Measurements from ENCODE around the gene MFSD11. TPM values are rescaled to one million over a fixed set of nuclear protein-coding genes. Genes with fewer than 3 reads are reported as not detected.
"Not testable (repeated sequence)": the region's sequence is repeated elsewhere in the genome, so short reads cannot be mapped to it uniquely, and the experiment has no call there.

The MFSD11 gene
- total and polyA plus RNA-seq, 2 donors (not counting 3 experiments of a cell fraction or from before 2014, with no cell fraction given) = 23.5 to 35.2 TPM

DNA sequence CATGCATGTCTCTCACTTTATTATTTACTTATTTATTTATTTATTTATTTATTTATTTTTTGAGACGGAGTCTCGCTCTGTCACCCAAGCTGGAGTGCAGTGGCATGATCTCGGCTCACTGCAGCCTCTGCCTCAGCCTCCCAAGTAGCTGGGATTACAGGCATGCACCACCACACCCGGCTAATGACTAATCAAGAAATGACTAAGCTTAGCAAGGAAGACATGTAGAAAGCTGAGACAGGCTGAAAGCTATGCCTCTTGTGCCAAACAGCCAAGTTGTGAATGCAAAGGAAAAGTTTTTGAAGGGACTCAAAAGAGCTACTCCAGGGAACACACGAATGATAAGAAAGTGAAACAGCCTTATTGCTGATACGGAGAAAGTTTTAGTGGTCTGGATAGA, 7.9 kb downstream of the MFSD11 start:
- H3K4me1 ChIP-seq (ENCODE audit: control insufficient read depth, extremely low read depth, insufficient read depth, low read length); H2AFZ ChIP-seq (ENCODE audit: low read depth, low read length); dilution Hi-C loops (cut with MboI; ENCODE audit: extremely low pct_ligation_motif_present, low sequenced_read_pairs); H3K27me3 ChIP-seq (ENCODE audit: control insufficient read depth in 2 of 2, insufficient read depth in 2 of 2, low read length in 2 of 2); intact Hi-C loops (cut with micrococcal nuclease); H3K9ac ChIP-seq (replicated peaks; ENCODE audit: extremely low read depth, insufficient read depth, low read length); POLR2A ChIA-PET; H3K4me2 ChIP-seq (ENCODE audit: insufficient read depth, low read length); BruUV-seq (replicated peaks); DNase-seq (ENCODE audit: low read depth, low spot score); H3K4me3 ChIP-seq (replicated peaks in 1 of 3; ENCODE audit: insufficient read depth in 1 of 3, low read depth in 1 of 3, low read length in 3 of 3); H3K36me3 ChIP-seq (ENCODE audit: control insufficient read depth in 2 of 2, extremely low read depth in 1 of 2, insufficient read depth in 2 of 2, low read length in 2 of 2); H3K9me3 ChIP-seq (replicated peaks; ENCODE audit: control insufficient read depth, insufficient read depth, low read length); H3K9me1 ChIP-seq (replicated peaks; ENCODE audit: control insufficient read depth, extremely low read depth, insufficient read depth, low read length); H4K20me1 ChIP-seq (replicated peaks; ENCODE audit: control insufficient read depth, extremely low read depth, insufficient read depth, low read length); FAIRE-seq; H3K27ac ChIP-seq (ENCODE audit: insufficient read depth, low read depth, low read length); H3K79me2 ChIP-seq (ENCODE audit: control insufficient read depth, insufficient read depth, low read length): not testable (repeated sequence)
- CTCF ChIA-PET = interaction anchor here (0.6 to 1.4 kb wide), 3 partner anchors 13 to 71 kb away, joined by 3 to 6 read pairs (median 3); no protein-coding TSS in a partner anchor

GRCh38 chr17:76747716-76748363, 9.9 kb downstream of the MFSD11 start:
- dilution Hi-C loops (cut with MboI; ENCODE audit: extremely low pct_ligation_motif_present, low sequenced_read_pairs) = no loop called here
- POLR2A ChIA-PET = no interaction called here
- no peak overlapping the region for H2AFZ ChIP-seq (ENCODE audit: low read depth, low read length)

More at GRCh38 chr17:76747716-76748363, 9.9 kb downstream of the MFSD11 start:
- Histone ChIP-seq H3K27me3 (ENCODE audit: control insufficient read depth in 2 of 2, insufficient read depth in 2 of 2, low read length in 2 of 2) (no peaks in the 10 kb centered on the region), H3K9ac (replicated peaks; ENCODE audit: extremely low read depth, insufficient read depth, low read length) (no peak overlapping the region), H3K79me2 (ENCODE audit: control insufficient read depth, insufficient read depth, low read length) (no peaks in the 10 kb centered on the region), H3K36me3 (ENCODE audit: control insufficient read depth in 2 of 2, extremely low read depth in 1 of 2, insufficient read depth in 2 of 2, low read length in 2 of 2) (peaks cover 2 to 6% of the 10 kb centered on the region in 2 experiments), H3K4me2 (ENCODE audit: insufficient read depth, low read length) (no peak overlapping the region), H3K9me1 (replicated peaks; ENCODE audit: control insufficient read depth, extremely low read depth, insufficient read depth, low read length) (no peaks in the 10 kb centered on the region), H3K4me3 (replicated peaks in 1 of 3; ENCODE audit: insufficient read depth in 1 of 3, low read depth in 1 of 3, low read length in 3 of 3) (no peak overlapping the region), H4K20me1 (replicated peaks; ENCODE audit: control insufficient read depth, extremely low read depth, insufficient read depth, low read length) (no peaks in the 10 kb centered on the region), H3K27ac (ENCODE audit: insufficient read depth, low read depth, low read length) (no peak overlapping the region), H3K9me3 (replicated peaks; ENCODE audit: control insufficient read depth, insufficient read depth, low read length) (no peaks in the 10 kb centered on the region), H3K4me1 (ENCODE audit: control insufficient read depth, extremely low read depth, insufficient read depth, low read length) (no peaks in the 10 kb centered on the region)
- TF ChIP-seq GATA2 (IDR thresholded peaks at IDR 0.05; ENCODE audit: insufficient read depth, insufficient read length, low read depth, low read length) (no peak), MAX (IDR thresholded peaks at IDR 0.05; ENCODE audit: insufficient read depth, insufficient read length) (no peak), POLR2AphosphoS5 (IDR thresholded peaks at IDR 0.05; ENCODE audit: insufficient read depth, low read depth, low read length) (no peak), JUN (IDR thresholded peaks at IDR 0.05; ENCODE audit: borderline replicate concordance, insufficient read depth, insufficient read length, low read depth) (no peak), POLR2A (IDR thresholded peaks at IDR 0.05; ENCODE audit: low read depth, low read length) (no peak), MYC (IDR thresholded peaks at IDR 0.05; ENCODE audit: low read depth, low read length) (no peak), CTCF (IDR thresholded peaks at IDR 0.05; ENCODE audit: extremely low read depth in 1 of 2, insufficient read depth in 1 of 2, low read depth in 1 of 2, low read length in 2 of 2) (no peak), FOS (IDR thresholded peaks at IDR 0.05; ENCODE audit: borderline replicate concordance, insufficient read depth, low read length) (no peak), EZH2 (IDR thresholded peaks at IDR 0.05; ENCODE audit: borderline replicate concordance, low read depth, low read length, severe bottlenecking) (no peak)
- intact Hi-C loops (cut with micrococcal nuclease) = no loop called here
- BruUV-seq (replicated peaks) = no TSS peak
- CTCF ChIA-PET = no interaction called here
- no peak for DNase-seq (ENCODE audit: low read depth, low spot score)
- no peak for FAIRE-seq
